ENCODE measurements around the gene ZNF154.
"Not testable (repeated sequence)": the region's sequence is repeated elsewhere in the genome, so short reads cannot be mapped to it uniquely, and the experiment has no call there.

The ZNF154 gene

DNA sequence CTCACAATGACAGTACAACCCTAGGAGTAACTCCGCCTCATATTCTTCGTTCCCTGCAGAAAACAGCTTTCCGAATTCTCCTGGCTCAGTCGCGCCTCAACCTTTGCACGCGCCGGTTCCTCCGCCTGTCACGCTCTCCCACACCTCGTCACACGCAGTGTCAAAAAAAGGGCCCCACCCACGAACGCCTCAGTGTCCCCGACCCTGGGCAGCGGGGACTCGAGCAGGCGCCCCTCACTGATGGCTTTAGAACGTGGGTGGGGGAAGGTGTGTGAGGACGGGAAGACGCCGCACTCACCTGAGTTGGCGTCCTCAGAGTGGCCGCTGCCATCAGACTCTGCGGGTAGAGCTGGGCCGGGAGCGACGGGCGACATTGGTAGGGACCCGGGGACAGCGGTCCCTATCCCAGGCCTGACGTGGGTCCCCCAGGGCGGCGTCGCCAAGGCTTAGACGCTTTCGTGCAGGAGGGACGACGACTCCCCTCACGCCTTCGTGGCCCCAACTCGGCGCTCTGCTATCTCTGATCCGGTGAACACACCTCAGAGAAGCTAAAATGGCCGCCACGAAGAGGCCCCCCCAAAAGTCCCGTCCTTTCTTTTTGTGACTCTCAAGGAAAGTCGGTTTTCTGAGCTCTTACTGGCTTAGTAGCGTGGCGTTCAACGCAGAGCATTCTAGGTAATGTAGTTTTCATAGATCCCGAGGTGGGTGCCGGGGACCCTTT is at the start of gene ZNF154:
Gene ZNF154, minus strand, starts transcription at position 564 of the 721 bp plus-strand sequence. Its CDS starts 233 bp downstream, at position 331.
- no peak for DNase-seq (ENCODE audit: low spot score)

- DNase-seq (ENCODE audit: low spot score): no peak
Measured at GRCh38 chr19:57757941-57758340, 48.9 kb upstream of the ZNF154 start.

GRCh38 chr19:57755031-57755430 is 46.0 kb upstream of the ZNF154 start:
- DNase-seq (ENCODE audit: low spot score): no peak

DNA sequence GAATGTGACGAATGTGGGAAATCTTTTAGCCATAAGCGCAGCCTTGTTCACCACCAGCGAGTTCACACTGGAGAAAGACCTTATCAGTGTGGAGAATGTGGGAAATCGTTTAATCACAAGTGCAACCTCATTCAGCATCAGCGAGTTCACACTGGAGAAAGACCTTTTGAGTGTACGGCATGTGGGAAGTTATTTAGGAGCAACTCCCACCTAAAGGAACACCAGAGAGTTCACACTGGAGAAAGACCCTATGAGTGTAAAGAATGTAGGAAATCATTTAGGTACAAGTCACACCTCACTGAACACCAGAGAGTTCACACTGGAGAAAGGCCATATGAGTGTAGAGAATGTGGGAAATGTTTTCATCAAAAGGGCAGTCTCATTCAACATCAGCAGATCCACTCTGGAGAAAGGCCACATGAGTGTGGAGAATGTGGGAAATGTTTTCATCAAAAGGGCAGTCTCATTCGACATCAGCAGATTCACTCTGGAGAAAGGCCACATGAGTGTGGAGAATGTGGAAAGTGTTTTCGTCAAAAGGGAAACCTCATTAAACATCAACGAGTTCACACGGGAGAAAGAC is 45.2 kb upstream of the ZNF154 start:
- no peak for DNase-seq (ENCODE audit: low spot score)

DNA sequence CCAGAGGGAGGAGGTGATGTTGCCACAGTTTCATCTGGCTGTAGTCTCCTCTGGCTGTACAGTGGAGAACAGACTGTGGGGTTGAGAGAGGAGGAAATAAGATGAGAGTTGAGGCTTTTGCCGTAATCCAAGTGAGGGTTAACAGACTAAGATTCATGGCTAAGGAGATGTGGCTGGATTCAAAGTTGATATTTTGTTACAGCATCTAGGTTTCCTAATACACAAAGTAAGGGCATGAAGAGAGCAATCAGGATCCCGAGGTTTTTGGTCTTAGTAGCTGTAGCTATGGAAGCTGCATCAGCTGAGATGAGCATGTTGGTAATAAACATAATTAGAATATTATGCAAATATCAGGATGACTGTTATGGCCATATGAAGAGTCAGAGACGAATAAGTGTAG is 39.0 kb upstream of the ZNF154 start:
- DNase-seq (ENCODE audit: low spot score): no peak

- DNase-seq (ENCODE audit: low spot score): no peak
Measured at GRCh38 chr19:57747472-57747807, 38.4 kb upstream of the ZNF154 start.

DNA sequence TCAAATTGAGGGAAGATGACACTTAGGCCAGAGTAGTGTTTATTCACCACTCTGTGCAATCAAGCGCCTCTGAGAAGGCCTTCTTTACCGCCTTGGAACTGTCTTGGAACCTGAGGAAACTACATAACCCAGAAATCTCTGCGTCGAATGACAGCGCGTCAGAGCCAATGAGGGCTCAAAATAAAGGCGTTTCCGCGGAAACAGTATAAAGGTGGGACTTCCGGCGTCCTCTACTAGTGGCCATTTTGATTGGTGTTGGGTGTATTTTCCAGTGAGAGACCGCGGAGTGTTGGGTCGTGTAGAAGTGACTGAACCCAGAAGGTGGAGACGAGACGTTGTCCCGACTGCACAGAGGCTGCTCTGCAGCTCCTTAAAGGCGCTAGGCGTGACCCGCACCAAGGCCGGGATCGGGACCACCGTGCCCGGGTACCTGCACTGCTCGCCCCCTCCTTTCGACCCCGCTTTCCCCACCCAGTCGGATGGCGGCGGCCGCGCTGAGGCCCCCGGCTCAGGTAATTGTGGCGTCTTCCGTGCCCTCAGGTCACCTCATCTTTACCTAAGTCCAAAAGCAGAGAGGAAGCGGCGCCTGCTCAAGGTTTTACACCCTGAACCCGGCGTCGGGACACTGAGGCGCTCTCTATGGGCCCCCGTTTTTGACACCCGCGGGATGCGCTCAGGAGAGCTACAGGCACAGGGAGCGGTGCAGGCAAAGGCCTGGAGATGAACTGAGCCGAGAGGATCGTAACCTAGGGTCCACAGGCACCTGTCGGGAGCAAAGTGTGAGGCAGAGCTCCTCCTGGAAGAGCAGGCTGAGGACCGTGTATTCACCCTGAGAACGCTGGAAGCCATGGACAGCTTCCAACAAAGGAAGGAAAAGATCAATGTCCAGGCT is 37.8 kb upstream of the ZNF154 start, which contains the start of gene ZNF776:
Gene ZNF776, plus strand, starts transcription at position 236 of the 892 bp plus-strand sequence. Its CDS starts 244 bp downstream, at position 480.
- DNase-seq (ENCODE audit: low spot score): peak; percentile 92

DNA sequence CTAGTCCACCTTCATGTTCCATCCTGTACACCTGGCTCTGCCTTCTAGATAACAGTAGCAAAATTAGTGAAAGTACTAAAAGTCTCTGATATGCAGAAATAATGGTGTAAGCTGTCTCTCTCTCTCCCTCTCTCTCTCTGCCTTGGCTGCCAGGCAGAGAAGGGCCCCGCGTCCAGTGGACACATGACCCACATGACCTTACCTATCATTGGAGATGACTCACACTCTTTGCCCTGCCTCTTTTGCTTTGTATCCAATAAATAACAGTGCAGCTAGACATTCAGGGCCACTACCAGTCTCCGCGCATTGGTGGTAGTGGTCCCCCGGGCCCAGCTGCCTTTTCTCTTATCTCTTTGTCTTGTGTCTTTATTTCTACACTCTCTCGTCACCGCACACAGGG is 29.8 kb upstream of the ZNF154 start:
- DNase-seq (ENCODE audit: low spot score): not testable (repeated sequence)

GRCh38 chr19:57738320-57738719 is 29.3 kb upstream of the ZNF154 start:
- DNase-seq (ENCODE audit: low spot score): not testable (repeated sequence)

- DNase-seq (ENCODE audit: low spot score): no peak
Measured at GRCh38 chr19:57720878-57721277, 11.9 kb upstream of the ZNF154 start.

- no peak for DNase-seq (ENCODE audit: low spot score)
Measured at GRCh38 chr19:57719901-57720519, 11.0 kb upstream of the ZNF154 start.

- DNase-seq (ENCODE audit: low spot score): no peak
Measured at GRCh38 chr19:57719424-57719823, 10.4 kb upstream of the ZNF154 start.

- DNase-seq (ENCODE audit: low spot score): no peak
Measured at GRCh38 chr19:57712222-57712621, 3.2 kb upstream of the ZNF154 start.

DNA sequence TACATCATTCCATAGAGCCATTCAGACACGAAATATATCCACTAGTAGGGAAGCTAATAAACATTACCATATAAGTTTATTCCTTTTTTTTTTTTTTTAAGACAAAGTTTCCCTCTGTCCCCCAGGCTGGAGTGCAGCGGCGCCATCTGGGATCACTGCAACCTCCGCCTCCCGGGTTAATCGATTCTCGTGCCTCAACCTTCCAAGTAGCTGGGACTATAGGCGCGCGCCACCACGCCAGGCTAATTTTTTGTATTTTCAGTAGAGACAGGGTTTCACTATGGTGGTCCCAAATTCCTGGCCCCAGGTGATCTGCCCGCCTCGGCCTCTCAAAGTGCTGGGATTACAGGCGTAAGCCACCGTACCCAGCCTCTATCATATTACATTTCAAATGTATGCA is 612 bp upstream of the ZNF154 start:
- DNase-seq (ENCODE audit: low spot score): no peak

DNA sequence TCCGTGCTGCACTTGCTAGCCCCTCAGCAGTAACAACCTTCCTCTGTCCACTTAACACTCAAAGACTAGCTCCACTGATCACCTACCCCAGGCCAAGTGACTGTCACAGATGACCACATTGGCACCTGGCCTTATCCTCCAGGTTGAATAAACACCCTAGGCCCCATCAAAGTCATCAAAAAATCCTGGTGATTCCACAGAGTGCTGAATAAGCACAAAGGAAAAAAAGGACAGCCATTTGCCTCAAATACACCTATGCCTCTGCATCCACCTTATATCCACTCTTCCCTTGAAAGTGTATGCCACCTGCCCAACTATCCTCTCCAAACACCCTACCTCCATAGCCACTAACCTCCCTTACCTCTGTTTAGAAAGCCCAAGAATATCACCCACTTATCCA is 2.7 kb downstream of the ZNF154 start:
- DNase-seq (ENCODE audit: low spot score): no peak

DNA sequence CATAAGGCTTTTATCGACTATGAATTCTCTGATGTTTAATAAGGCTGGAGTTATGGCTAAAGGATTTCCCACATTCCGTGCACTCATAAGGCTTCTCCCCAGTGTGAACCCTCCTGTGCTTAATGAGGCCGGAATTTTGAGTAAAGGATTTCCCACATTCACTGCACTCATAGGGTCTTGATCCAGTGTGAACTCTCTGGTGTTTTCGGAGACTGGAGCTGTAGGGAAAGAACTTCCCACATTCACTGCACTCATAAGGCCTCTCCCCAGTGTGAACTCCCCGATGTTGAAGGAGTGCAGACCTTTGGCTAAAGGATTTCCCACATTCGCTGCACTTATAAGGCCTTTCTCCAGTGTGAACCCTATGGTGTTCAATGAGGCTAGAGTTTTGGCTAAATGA is 7.4 kb downstream of the ZNF154 start:
- DNase-seq (ENCODE audit: low spot score): no peak

DNA sequence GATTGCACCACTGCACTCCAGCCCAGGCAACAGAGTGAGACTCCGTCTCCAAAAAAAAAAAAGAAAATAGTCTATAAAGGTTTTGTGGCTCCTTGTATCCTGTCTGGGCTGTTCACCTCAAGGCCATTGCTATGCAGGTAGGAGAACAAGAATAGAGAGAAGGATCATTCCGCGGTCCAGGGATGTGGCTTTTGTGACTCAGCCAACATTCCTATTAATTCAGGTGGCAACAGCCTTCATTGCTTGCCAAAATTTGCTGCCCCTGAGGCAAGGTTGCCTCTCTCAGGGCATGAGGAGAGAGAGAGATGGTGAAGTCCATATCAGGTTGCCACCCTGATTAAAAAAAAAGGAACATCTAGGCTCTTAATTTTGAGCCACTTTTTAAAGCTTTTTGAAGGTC is 19.3 kb downstream of the ZNF154 start:
- no peak for DNase-seq (ENCODE audit: low spot score)

- no peak for DNase-seq (ENCODE audit: low spot score)
Measured at GRCh38 chr19:57688011-57688763, 20.8 kb downstream of the ZNF154 start.

- DNase-seq (ENCODE audit: low spot score): no peak
Measured at GRCh38 chr19:57687363-57688010, 21.5 kb downstream of the ZNF154 start.

- DNase-seq (ENCODE audit: low spot score): no peak
Measured at GRCh38 chr19:57686727-57687126, 22.3 kb downstream of the ZNF154 start.

DNA sequence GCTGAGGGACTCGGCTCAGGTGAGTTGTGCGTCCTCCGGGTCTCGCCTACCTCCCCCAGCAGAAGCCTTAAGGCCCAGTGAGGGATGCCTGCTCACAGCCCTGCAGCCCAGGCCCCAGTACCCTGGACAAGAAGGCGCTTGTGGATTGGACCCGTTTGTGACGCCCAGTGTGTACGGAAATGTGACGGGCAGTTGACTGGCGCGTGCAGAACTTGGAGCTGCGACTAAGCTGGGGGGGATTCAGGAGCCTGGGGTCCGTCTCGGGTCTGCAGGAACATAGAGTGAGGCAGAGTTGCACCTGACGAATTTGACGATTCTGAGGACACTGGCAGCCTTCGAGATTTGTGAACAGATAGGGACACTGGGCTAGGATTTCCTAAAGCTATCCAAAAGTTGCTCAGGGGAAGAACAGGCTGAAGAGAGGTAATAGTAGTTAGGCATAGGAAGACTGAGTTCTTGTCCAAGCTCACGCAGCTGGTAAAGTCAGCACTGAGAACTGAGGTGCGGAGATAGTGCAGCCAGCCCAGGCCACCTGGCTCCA is 26.7 kb downstream of the ZNF154 start:
- DNase-seq (ENCODE audit: low spot score): peak; percentile 27

Measured in HuH-7.5 (cell line).